DMS79 treated with DMSO at 0.1 percent for 48 hours (cell line): Measurements from ENCODE around the gene ONECUT3.

Experiments
- DNase-seq: peaks from one replicate; lab custom pipeline; 2025; lab: John Stamatoyannopoulos, UW

The ONECUT3 gene

GRCh38 chr19:1814833-1815604 lies 61.7 kb downstream of the ONECUT3 start:
- DNase-seq = no peak

DNA sequence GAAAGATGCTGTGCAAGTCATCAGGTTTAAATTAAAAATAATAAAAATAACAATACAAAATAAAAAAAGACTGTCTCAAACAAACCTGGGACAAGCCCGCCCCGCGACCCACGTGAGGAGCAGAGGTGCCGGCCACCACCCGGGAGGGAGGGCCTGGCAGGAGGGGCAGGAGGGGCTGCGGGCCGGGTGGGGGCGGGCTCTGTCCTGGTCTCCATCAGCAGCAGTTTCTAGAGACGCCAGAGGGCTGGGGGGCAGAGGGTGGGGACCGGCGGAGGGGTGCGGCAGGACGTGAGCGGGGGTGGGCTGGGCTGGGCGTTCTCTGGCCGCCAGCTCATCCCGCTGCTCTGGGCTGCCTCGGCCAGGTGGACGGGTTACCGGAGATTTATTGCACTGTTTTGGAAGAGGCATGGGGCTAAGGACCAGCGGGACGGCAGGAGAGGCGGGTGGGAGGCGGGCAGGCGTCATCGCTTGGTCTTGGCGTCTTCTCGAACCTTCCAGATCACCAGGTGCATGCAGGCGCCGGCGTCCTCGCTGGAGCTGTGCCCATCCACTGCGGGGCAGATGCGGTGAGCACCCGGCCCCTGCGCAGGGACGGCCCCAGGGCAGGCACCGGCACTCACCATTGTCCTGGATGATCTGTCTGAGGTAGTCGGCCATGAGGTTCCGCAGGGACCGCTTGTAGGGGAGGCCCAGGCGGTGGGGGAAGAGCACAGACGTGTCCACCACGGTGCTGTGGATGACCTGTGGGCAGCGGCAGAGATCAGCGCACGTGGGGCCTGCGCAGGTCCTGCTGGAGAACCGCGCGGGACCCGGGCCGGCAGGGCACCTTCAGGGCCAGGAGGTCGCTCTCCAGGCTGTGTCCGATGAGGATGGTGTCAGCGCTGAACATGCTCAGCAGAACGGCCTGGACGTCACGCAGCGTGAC lies 62.6 kb downstream of the ONECUT3 start:
- no peak for DNase-seq

DNA sequence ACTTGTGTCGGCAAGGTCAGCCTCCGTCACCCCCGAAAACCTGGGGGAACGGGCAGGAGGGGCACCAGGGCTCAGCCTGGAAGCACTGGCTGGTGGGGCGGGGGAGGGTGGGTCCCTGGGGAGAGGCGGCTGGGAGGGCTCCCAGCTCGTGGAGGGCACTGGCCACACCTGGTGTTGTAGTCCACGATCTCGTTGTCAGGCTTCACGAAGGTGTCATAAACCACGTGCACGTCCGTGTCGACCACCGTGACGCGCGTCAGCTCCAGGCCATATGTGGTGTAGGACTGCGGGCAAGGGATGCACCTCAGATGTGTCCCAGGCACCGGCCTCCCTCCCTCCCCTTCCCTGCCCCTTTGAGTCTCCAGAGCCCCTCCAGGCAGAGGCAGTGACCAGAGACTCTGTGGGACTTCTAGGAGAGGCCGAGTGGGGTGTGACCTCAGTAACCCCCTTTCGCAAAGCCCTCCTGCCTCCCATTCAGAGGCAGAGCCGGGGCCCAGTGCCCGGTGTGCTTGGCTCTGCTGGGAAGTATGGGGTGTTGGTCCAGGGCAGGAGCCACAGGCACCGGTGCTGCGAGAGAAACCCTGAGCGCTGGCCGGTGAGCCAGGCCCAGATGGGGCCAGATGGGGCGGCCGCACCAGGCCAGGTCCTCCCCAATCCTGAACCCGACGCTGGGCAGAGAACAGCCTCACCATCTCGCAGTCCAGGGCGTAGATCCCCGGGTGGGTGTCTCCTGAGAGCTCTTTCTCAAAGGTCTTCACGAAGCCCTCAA lies 63.4 kb downstream of the ONECUT3 start:
- DNase-seq = no peak

GRCh38 chr19:1817553-1818179 lies 64.4 kb downstream of the ONECUT3 start:
- no peak for DNase-seq

GRCh38 chr19:1818549-1819195 lies 65.4 kb downstream of the ONECUT3 start:
- no peak for DNase-seq

DNA sequence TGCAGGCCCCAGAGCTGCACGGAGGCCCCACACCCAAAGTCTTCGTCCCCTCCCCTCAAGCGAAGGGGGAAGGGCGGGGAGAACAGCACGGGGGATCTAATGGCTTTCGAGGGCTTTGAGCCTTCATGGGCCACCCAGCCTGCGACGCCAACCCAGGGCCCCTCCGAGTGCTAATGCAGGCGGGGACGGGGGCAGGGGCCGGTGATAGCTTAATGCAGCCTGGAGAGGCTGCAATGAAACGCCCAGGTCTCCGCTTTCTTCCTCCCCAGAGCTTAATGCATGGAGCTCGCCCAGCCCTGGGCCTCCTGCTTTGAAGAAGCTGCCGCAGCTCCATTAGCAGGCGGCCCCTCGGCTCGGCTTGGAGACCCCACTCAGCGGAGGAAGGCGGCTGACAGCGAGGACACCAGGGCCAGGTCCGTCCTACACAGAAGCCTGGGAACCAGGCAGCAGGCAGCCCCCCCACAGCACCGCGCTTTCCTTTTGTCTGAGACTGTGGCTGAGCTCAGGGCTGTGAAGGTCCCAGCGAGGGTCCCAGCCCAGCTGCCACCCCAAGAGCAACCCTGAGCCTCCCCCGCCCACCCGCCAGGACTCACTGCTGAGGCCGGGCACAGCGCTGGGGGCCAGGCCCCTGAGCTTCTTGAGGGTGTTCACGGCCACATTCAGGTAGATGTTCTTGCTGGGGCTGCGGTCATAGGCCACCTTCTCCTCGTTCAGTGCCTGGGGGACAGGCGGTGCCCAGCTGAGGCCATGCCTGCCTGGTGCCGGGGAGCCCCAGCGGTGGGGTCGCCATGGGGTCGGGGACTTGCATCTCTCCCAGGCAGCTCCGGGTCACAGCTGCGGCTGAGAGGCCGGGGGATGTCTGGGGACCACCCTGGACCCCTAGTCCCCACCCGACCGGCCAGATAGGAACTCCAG lies 66.3 kb downstream of the ONECUT3 start:
- DNase-seq = no peak

- DNase-seq = no peak
These were observed 68.9 kb downstream of the ONECUT3 start for GRCh38 chr19:1822210-1822609.

GRCh38 chr19:1823020-1823419 lies 69.7 kb downstream of the ONECUT3 start:
- DNase-seq = no peak

- no peak for DNase-seq
These were observed 70.4 kb downstream of the ONECUT3 start for GRCh38 chr19:1823539-1824251.

DNA sequence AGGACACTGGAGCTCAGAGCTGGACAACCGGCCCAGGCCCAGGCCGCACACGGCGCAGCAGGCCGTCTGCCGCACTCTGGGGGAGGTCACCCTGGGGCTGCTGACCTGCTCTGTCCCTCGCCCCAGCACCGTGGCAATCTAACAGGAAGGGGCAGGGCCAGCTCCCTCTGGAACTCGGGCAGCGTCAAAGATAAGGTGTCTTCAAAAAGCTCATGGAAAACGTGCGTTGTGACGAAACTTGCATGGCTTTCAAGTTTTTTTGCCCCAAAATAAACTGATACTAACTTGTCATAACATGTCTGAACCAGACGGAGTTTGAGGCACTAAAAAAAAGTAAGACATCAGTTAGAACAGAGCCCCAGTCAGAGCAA lies 70.9 kb downstream of the ONECUT3 start:
- DNase-seq = no peak

DNA sequence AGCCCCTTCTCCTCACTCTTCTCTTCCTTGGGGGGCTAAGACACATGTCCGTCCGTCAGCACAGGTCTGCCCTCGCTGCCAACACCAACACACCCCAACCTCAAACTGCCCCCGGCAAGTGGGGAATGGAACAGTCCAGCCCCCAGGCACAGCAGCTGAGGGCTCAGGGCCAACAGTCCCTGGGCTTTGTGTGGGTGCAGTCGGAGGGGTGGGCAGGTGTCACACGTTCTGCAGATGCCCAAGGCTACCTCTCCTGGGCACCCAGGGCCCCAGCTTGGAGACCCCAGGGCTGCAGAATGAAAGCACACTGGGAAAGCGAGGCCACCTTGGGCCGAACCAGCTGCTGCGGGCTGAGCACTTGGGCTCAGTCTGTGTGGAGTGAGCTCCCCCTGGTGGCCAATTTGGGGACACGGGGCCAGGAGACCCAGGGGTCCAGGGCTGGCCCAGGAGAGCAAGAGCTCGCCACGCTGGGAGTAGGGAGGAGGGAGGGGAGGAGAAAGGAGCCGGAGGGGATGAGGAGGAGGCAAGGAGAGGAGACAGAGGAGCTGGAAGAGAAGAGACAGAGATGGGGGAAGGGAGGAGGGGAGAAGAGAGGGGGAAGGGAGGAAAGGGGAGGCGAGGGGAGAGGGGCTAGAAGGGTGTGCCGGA lies 72.7 kb downstream of the ONECUT3 start:
- DNase-seq = peak; percentile 51

DNA sequence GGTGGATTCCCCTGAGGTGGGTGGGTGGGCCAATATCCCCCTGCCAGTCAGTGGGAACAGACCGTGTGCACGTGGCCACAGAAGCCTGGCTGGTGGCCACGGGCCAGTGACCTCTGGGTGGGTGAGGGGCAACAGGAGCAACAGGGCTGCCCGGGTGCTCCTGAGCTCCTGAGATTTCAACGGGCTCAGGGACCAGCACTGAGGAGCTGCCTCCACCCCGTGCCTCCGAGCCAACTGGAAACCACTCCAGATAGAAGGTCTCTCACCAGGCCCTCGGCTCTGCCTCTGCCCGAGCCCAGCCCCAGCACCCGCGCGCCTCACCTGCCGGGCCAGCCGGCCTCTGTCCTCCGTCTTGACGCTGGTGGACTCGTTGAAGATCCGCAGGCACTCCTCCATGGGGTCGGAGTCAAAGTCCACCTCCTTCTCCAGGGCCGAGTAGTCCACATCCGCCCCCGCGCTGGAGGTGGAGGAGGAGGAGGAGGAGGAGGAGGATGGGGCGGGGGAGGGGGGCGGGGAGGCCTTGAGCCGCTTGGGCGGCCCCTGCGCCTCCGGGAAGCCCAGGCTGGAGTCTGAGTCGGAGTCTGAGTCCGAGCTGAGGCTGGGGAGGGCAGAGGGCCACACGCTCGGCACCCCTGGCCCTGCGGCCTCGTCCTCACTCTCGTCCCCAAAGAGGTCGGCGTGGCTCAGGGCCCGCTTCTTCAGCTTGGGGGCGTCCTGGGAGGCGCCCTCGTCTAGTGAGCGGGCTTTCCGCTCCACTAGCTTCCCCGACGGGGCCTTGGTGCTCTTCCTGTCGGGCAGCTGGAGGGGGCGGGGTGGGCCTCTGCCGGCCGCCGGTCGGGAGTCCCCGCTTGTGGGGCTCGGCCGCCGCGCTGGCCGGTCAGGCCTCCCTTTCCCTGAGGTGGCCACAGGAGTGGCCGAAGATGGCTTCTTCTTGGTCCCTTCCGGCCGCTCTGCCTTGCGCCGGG lies 73.5 kb downstream of the ONECUT3 start:
- no peak for DNase-seq

DNA sequence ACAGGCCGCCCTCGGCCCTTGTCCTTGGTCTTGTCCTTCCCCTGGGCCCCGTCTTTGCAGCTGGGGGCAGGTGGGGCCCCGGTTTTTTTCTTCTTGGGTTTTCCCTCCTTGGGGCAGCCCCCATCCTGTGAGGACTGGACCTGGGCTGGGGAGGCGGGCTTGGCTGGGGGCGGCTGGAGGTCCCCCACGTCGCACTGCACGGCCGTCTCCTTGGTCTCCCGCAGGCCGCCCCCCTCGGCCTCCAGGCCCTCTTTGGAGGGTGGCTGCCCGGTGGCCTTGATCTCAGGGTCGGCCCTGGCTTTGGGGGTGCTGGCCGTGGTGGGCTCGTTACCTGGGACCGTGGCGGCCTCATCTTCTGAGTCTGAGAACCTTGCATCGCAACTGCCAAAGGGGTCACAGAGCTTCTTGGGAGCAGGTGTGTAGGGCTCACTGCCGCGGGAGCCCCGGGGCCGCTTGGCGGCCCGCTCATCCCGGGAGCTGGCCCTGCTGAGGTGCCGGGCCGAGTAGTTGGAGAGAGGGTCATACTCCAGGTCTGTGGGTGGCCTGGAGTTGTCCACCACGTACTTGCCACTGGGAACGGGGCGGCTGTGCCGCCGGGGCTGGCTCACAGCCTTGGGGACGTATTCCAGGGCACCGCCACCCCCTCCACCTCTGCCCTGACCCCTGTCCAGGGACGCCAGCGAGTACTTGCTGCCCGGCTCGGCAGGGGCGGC lies 74.4 kb downstream of the ONECUT3 start:
- DNase-seq = no peak

GRCh38 chr19:1828279-1829238 lies 75.3 kb downstream of the ONECUT3 start:
- DNase-seq = no peak

GRCh38 chr19:1829958-1830357 lies 76.7 kb downstream of the ONECUT3 start:
- DNase-seq = no peak

DNA sequence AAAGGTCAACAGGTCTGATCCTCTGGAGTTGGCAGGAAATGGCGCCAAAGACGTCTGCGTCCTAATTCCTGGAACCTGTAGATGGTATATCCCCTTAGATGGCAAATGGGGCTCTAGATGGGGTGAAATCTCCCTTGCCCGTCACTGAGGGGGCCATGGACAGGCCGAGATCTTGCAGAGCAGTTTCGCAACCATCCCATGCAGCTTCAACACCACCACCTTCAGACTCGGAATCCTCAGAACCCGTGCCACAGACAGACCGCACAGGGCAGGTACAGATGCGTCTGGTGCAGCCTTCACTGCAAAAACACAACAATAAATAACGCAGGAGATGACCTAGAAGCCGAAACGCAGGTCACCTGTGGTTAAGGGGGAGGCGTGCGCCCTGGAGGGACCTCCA lies 77.3 kb downstream of the ONECUT3 start:
- DNase-seq = no peak
